H54 (cell line): ENCODE data around the gene SYNJ1.
"Not testable (repeated sequence)": the region's sequence is repeated elsewhere in the genome, so short reads cannot be mapped to it uniquely, and the experiment has no call there.

Experiments used
- DNase-seq: peaks from one replicate; pipeline ENCODE4 v3.0.0; 2011; ENCODE audit warnings: low spot score, mixed read lengths; ENCODE audit not compliant: insufficient read length
- FAIRE-seq: peaks from 3 replicates; lab custom pipeline; 2011; peaks lifted over from hg19 to GRCh38; lab: Jason Lieb, UNC
- POLR2A ChIP-seq: IDR thresholded peaks from 2 replicates; pipeline ENCODE4 v1.6.1; 2011; ENCODE audit warnings: low read depth, mild to moderate bottlenecking, low read length

SYNJ1 gene

DNA sequence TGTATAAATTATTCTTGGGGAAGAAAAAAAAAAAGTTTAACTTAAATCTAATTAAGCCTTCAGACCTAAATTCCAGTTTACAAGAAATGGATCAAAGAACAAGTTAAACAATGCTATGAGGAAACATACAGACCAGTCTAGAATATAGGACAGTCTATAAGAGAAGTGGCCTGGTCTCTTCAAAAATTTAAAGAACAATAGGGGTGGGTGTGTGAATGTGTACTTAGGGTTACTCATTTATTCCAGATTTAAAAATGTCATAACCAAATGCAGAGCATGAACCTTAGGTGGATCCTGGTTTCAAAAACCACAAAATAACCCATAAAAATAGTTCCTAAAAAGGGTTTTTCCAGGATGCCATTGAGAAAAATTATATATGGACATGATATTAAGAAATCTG, 21.8 kb upstream of the SYNJ1 start:
- TF ChIP-seq POLR2A: no peak
- no peak for FAIRE-seq

DNA sequence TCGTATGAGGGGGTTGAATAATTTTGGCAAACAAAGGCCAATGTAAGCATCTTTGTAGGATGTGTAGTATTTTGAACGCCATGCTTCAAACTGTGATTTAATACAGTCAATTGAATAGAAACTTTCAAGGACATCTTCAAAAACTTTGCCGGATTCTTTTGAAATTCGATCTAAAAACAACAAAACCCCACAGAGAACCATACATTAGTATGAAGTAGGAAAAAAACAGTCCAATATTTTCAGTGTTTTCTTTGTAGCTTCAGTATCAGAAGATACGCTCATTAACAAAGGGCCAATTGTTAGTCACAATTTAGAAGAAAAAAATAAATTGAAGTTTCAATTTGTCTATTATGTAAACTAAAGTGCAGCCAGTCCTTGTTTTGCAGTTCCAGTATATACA, 20.7 kb upstream of the SYNJ1 start:
- DNase-seq (no peak), FAIRE-seq (no peak)
- TF ChIP-seq POLR2A: no peak

More for the DNA sequence above, 21.8 kb upstream of the SYNJ1 start:
- no peak for DNase-seq

- FAIRE-seq: no peak
- TF ChIP-seq POLR2A: no peak
- DNase-seq: no peak
These were observed 19.6 kb upstream of the SYNJ1 start for GRCh38 chr21:32747396-32747795.

DNA sequence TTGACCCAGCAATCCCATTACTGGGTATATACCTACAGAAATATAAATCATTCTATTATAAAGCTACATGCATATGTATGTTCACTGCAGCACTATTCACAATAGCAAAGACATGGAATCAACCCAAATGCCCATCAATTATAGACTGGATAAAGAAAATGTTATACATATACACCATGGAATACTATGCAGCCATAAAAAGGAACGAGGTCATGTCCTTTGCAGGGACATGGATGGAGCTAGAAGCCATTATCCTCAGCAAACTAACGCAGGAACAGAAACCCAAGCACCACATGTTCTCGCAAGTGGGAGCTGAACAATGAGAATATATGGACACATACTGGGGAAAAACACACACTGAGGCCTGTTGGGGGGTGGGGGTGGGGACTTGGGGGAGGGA, 18.9 kb upstream of the SYNJ1 start:
- not testable (repeated sequence) for FAIRE-seq

GRCh38 chr21:32742396-32742795, 14.6 kb upstream of the SYNJ1 start:
- no peak for TF ChIP-seq POLR2A
- FAIRE-seq (no peak), DNase-seq (no peak)

More for the DNA sequence above, 18.9 kb upstream of the SYNJ1 start:
- DNase-seq: not testable (repeated sequence)

- DNase-seq: no peak
- no peak for FAIRE-seq
- no peak for TF ChIP-seq POLR2A
These were observed 13.5 kb upstream of the SYNJ1 start for GRCh38 chr21:32741336-32741735.

DNA sequence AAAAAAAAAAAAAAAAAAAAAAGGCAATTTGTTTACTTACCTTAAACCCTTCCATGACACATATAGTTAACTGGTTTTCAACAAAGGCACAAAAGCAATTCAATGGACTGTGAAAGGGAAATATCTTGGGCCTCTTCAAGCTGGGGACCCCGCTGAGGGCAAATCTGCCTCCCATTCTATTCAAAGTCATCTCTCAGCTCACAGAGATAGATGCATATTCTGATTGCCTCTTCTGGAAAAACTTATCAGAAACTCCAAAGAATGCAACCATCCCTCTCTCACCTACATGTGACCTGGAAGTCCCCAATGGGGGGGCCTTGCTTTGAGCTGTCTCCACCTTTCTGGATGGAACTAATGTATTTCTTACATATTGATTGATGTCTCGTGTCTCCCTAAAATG, 12.1 kb upstream of the SYNJ1 start:
- DNase-seq: no peak
- TF ChIP-seq POLR2A: no peak
- no peak for FAIRE-seq

- not testable (repeated sequence) for DNase-seq, FAIRE-seq
These were observed 8.3 kb upstream of the SYNJ1 start for GRCh38 chr21:32736083-32736482.

DNA sequence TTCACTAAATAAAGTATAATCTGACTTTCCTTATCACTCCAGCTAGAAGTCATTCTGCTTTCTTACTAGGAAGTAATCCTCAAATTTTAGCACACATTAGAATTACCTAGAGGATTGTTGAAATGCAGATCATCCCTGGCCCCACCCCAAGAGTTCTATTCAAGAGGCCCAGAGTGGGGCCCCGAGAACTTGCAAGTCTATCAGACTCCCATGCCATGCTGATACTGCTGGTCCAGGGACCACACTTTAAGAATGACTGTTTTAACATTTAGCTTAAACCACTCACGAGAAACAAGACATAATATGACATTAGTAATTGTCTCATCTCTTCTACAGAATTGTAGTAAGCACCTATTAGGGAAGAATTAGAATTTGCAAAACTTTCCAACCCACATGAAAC, 7.7 kb upstream of the SYNJ1 start:
- FAIRE-seq: no peak
- no peak for DNase-seq
- TF ChIP-seq POLR2A: no peak

DNA sequence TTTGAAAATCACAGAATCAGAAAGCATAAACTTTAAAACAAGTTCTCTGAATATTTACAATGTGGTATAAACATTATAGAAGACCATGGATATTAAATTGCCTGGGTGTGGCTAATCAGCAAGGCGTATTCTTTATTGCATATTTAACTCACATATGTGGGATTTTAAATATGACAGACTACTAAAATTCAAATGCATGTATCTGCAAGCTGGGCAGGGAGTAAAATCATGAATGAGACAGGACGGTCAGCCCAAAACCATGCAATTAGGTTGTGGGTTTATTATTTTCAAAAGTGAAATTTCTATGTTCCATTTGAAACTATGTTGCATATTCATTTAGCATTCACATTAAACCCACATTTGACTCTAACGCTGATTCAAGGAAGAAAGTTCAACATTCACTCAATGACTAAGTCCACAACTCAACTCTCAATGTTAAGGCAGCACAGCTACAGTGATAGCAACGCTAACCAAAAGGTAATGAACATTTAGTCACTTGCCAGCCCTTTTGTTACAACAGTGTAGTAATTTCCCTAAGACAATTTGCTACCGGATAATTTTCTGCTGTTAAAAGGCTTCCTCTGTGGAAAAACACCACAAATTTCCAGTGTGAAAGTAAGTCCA, 6.3 kb upstream of the SYNJ1 start:
- no peak for TF ChIP-seq POLR2A
- DNase-seq (no peak), FAIRE-seq (no peak)

- no peak for DNase-seq
- no peak for TF ChIP-seq POLR2A
- FAIRE-seq: no peak
These were observed 5.5 kb upstream of the SYNJ1 start for GRCh38 chr21:32733356-32733755.

DNA sequence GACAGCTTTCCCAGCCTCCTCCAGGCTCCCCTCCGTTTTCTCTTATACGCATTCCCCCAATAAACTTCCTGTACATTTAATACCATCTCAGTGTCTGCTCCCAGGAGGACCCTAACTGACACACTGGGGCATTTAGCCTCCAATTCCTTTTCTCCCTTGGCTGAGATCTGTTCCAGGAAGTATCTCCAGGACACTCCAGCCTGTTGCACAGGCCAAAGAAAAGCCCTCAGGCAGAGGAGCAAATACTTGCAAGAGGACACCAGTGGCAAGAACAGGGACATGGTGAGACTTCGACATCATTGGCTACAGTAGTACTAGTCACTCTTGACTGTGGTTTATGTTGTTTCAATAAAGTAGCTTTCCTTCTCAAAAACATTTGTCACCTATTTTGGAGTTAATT, 4.7 kb upstream of the SYNJ1 start:
- DNase-seq (no peak), FAIRE-seq (no peak)
- TF ChIP-seq POLR2A: no peak

- DNase-seq (no peak), FAIRE-seq (no peak)
- no peak for TF ChIP-seq POLR2A
These were observed 1.0 kb upstream of the SYNJ1 start for GRCh38 chr21:32728848-32729247.

DNA sequence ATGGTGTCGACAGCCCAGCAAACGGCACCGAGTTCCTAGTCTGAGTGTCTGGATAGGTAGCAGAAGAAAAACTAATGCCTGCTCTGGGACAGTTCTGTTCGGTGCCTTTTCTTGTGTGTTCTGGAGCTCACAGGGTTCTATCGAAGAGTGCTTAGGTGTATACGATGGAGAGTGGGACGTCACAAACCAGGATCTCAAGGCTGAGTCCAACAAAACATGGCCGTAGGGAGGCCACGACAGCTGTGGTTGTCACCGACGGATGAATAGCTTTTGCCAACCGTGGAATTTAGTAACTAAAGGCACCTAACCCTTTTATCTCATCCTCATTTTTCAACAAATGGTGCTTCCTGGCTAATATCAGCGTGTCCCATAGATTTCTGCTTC, 635 bp upstream of the SYNJ1 start:
- no peak for TF ChIP-seq POLR2A
- DNase-seq (no peak), FAIRE-seq (no peak)

GRCh38 chr21:32726839-32727686, 750 bp downstream of the SYNJ1 start:
- FAIRE-seq: no peak

DNA sequence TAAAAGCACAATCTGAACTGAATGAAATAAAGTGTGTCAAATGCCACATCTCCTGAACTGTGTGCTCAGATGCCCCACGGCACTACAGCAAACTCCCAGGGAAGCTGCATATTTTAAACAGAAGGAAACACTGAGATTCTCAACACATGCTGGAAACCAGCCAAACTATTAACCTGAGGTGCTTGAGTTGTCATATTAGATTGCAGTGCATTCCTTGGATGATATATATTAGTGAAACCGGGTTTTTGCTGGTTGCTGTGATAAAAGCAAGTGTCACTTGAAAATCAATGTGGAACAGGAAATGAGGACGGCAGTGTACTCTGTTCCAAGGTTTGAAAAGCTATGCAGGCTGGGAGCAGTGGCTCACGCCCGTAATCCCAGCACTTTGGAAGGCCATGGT, 8.7 kb downstream of the SYNJ1 start:
- DNase-seq (no peak), FAIRE-seq (no peak)
- TF ChIP-seq POLR2A: no peak

More at GRCh38 chr21:32726839-32727686, 750 bp downstream of the SYNJ1 start:
- peak; percentile 49 for DNase-seq
- TF ChIP-seq POLR2A: peak; percentile 28
